Endothelial cell of umbilical vein (primary cell): ENCODE measurements around the gene ADGRG2. TPM values are rescaled to one million over a fixed set of nuclear protein-coding genes. Genes with fewer than 3 reads are reported as not detected.

Experiments
- BruUV-seq: library from RNA; stranded (reverse); fragments of 400-500 nt; replicated peaks from 2 replicates; lab custom pipeline; 2021; lab: Mats Ljungman, UMichigan
- CTCF ChIA-PET: fragments of 300-600, 350-600 bp; sonication (Branson Sonifier 250); formaldehyde crosslinking; loops from one replicate; lab custom pipeline; 2021; ENCODE audit warnings: antibody characterized with exemption, inconsistent platforms; lab: Charles Lee
- POLR2A ChIA-PET: fragments of 300-600, 350-600 bp; sonication (Branson Sonifier 250); formaldehyde crosslinking; loops from one replicate; lab custom pipeline; 2021; ENCODE audit warnings: antibody characterized with exemption, inconsistent platforms; lab: Charles Lee
- DNase-seq: peaks from one replicate; pipeline ENCODE4 v3.0.0-alpha.2; 2011; ENCODE audit warnings: low read depth, low spot score
- FAIRE-seq: peaks from 2 replicates; lab custom pipeline; 2011; peaks lifted over from hg19 to GRCh38; lab: Jason Lieb, UNC
- H2AFZ ChIP-seq: 2 replicates; pipeline ENCODE4 v1.6.0; 2012; ENCODE audit warnings: low read depth, low read length, control low read depth, inconsistent platforms
- H3K27ac ChIP-seq: 2 replicates; pipeline ENCODE4 v1.5.1; 2011; ENCODE audit warnings: low read depth, mild to moderate bottlenecking, control low read depth, low read length, moderate library complexity; ENCODE audit not compliant: insufficient read depth
- H3K27me3 ChIP-seq, 2 experiments: 2 replicates each; pipeline versions ENCODE4 v1.6.0 to v1.6.1; 2011; ENCODE audit warnings: low read length in 2 of 2, mixed read lengths in 1 of 2; ENCODE audit not compliant: control insufficient read depth in 2 of 2, insufficient read depth in 2 of 2
- H3K36me3 ChIP-seq, 2 experiments: 2 replicates in 1 of 2; 3 replicates in 1 of 2; pipeline ENCODE4 v1.5.1; 2011; ENCODE audit warnings: low read length in 2 of 2, mild to moderate bottlenecking in 1 of 2, moderate library complexity in 1 of 2; ENCODE audit not compliant: control insufficient read depth in 2 of 2, insufficient read depth in 2 of 2; ENCODE audit errors: extremely low read depth in 1 of 2
- H3K4me1 ChIP-seq: 3 replicates; pipeline ENCODE4 v1.5.1; 2011; ENCODE audit warnings: mild to moderate bottlenecking, low read length; ENCODE audit not compliant: control insufficient read depth, insufficient read depth; ENCODE audit errors: extremely low read depth
- H3K4me2 ChIP-seq: 2 replicates; pipeline ENCODE4 v1.6.1; 2011; ENCODE audit warnings: low read length, control low read depth, mixed read lengths; ENCODE audit not compliant: insufficient read depth
- H3K4me3 ChIP-seq, 3 experiments: fragments of 200-600 bp in 1 of 3; sonication (generic), shearing (Covaris generic) in 1 of 3; replicated peaks in 1 of 3; 2 replicates each; pipeline ENCODE4 v1.5.1; 2011 to 2016; ENCODE audit warnings: control low read depth in 3 of 3, low read length in 3 of 3, mild to moderate bottlenecking in 2 of 3, inconsistent platforms in 1 of 3, low read depth in 1 of 3, moderate library complexity in 1 of 3; ENCODE audit not compliant: insufficient read depth in 1 of 3
- H3K79me2 ChIP-seq: 2 replicates; pipeline ENCODE4 v1.6.0; 2012; ENCODE audit warnings: low read length, inconsistent platforms; ENCODE audit not compliant: control insufficient read depth, insufficient read depth
- H3K9ac ChIP-seq: replicated peaks from 2 replicates; pipeline ENCODE3; 2011; ENCODE audit warnings: low read length, control low read depth; ENCODE audit not compliant: insufficient read depth; ENCODE audit errors: extremely low read depth
- H3K9me1 ChIP-seq: replicated peaks from 3 replicates; pipeline ENCODE4 v1.6.0; 2011; ENCODE audit warnings: mild to moderate bottlenecking, low read length; ENCODE audit not compliant: control insufficient read depth, insufficient read depth; ENCODE audit errors: extremely low read depth
- H3K9me3 ChIP-seq: replicated peaks from 2 replicates; pipeline ENCODE4 v1.5.1; 2012; ENCODE audit warnings: low read length, inconsistent platforms; ENCODE audit not compliant: control insufficient read depth, insufficient read depth
- H4K20me1 ChIP-seq: replicated peaks from 2 replicates; pipeline ENCODE3; 2011; ENCODE audit warnings: mild to moderate bottlenecking, low read length; ENCODE audit not compliant: control insufficient read depth, insufficient read depth; ENCODE audit errors: extremely low read depth
- EZH2 ChIP-seq: IDR thresholded peaks from 2 replicates; pipeline ENCODE4 v1.6.1; 2012; ENCODE audit warnings: borderline replicate concordance, low read depth, mild to moderate bottlenecking, moderate library complexity, low read length, inconsistent platforms; ENCODE audit not compliant: severe bottlenecking
- FOS ChIP-seq: IDR thresholded peaks from 2 replicates; pipeline ENCODE4 v1.6.1; 2011; ENCODE audit warnings: mild to moderate bottlenecking, low read length, moderate library complexity, borderline replicate concordance; ENCODE audit not compliant: insufficient read depth
- GATA2 ChIP-seq: IDR thresholded peaks from 2 replicates; pipeline ENCODE4 v1.7.0; 2011; ENCODE audit warnings: low read depth, mild to moderate bottlenecking, moderate library complexity, mixed read lengths, low read length; ENCODE audit not compliant: insufficient read length, insufficient read depth
- JUN ChIP-seq: IDR thresholded peaks from 2 replicates; pipeline ENCODE4 v1.6.1; 2011; ENCODE audit warnings: borderline replicate concordance, low read depth; ENCODE audit not compliant: insufficient read length, insufficient read depth
- MYC ChIP-seq: IDR thresholded peaks from one replicate; pipeline ENCODE4 v1.6.1; 2011; ENCODE audit warnings: mild to moderate bottlenecking, low read depth, low read length
- POLR2A ChIP-seq: IDR thresholded peaks from 2 replicates; pipeline ENCODE4 v1.6.1; 2012; ENCODE audit warnings: low read depth, mild to moderate bottlenecking, control low read depth, low read length
- POLR2AphosphoS5 ChIP-seq: IDR thresholded peaks from 2 replicates; pipeline ENCODE4 v1.6.1; 2012; ENCODE audit warnings: low read depth, mild to moderate bottlenecking, control low read depth, low read length, moderate library complexity; ENCODE audit not compliant: insufficient read depth
- dilution Hi-C: fragments of 300-500 bp; cut with MboI; formaldehyde crosslinking; loops from one replicate; pipeline ENCODE4 v1.15.0; 2019; ENCODE audit warnings: low sequenced_read_pairs; ENCODE audit not compliant: extremely low pct_ligation_motif_present
- intact Hi-C: fragments of 100-400 bp; cut with micrococcal nuclease; formaldehyde crosslinking; loops from one replicate; pipeline ENCODE4 v1.10.0; 2022
- polyA plus RNA-seq, 4 experiments: library from polyadenylated mRNA; depleted of rRNA in 3 of 4; stranded (reverse) in 3 of 4; unstranded in 1 of 4; fragments of >200 nt; gene quantifications; 2 replicates each; pipeline versions ENCODE4 v1.2.1 to v1.2.3, GENCODE V29; 2011 to 2012; ENCODE audit warnings: missing spikeins in 1 of 4
- total RNA-seq: library from RNA; stranded (reverse); gene quantifications from 2 replicates; pipeline ENCODE4 v1.2.3, GENCODE V29; 2021
- TF ChIP-seq, protein P1 (sequence below): IDR thresholded peaks from 2 replicates; pipeline ENCODE4 v1.6.1; 2011; ENCODE audit not compliant: insufficient read depth, insufficient read length
- TF ChIP-seq, protein P2 (sequence below), 2 donors: IDR thresholded peaks; 1 replicate in 1 of 2; 2 replicates in 1 of 2; pipeline ENCODE4 v1.5.1; 2011; ENCODE audit warnings: low read length in 2 of 2, mild to moderate bottlenecking in 2 of 2, moderate library complexity in 2 of 2, control low read depth in 1 of 2, inconsistent platforms in 1 of 2, low read depth in 1 of 2; ENCODE audit not compliant: insufficient read depth in 1 of 2; ENCODE audit errors: extremely low read depth in 1 of 2

Gene ADGRG2
- total and polyA plus RNA-seq, 2 donors (not counting 3 experiments of a cell fraction or from before 2014, with no cell fraction given), result not detected

DNA sequence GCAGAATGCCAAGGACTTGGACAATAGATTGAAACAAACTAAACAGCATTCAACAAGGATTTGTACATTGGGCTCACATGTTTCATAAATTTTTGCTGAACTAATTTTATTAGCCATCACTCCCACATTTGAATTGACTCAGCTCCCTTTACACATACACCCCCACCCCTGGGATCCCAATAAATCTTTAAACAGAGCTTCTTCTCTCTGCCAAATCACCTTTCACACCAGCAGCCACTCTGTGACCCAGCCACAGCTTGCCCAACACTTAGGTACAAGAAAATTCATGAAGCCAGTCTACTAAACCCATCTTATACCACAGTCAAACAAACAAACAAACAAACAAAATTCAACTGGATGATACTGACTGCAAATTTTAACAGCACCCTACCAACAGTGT is 159.9 kb downstream of the ADGRG2 start:
- Histone ChIP-seq H3K4me2 (no peak overlapping the region), H3K9ac (no peak overlapping the region), H3K79me2 (no peaks in the 10 kb centered on the region), H3K27me3 (no peaks in the 10 kb centered on the region), H3K4me3 (no peak overlapping the region), H3K9me1 (no peaks in the 10 kb centered on the region), H3K4me1 (peaks cover 5% of the 10 kb centered on the region), H3K36me3 (no peaks in the 10 kb centered on the region), H2AFZ (no peak overlapping the region), H3K9me3 (no peaks in the 10 kb centered on the region), H3K27ac (no peak overlapping the region), H4K20me1 (no peaks in the 10 kb centered on the region)
- no peak for FAIRE-seq
- dilution Hi-C loops, result no loop called here
- POLR2A ChIA-PET, result no interaction called here
- CTCF ChIA-PET, result interaction anchor here (0.6 to 1.4 kb wide), 2 partner anchors 24 to 372 kb away, joined by 3 to 7 read pairs; no protein-coding TSS in a partner anchor
- TF ChIP-seq, protein P1, sequence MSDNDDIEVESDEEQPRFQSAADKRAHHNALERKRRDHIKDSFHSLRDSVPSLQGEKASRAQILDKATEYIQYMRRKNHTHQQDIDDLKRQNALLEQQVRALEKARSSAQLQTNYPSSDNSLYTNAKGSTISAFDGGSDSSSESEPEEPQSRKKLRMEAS, result no peak
- TF ChIP-seq, protein P2, sequence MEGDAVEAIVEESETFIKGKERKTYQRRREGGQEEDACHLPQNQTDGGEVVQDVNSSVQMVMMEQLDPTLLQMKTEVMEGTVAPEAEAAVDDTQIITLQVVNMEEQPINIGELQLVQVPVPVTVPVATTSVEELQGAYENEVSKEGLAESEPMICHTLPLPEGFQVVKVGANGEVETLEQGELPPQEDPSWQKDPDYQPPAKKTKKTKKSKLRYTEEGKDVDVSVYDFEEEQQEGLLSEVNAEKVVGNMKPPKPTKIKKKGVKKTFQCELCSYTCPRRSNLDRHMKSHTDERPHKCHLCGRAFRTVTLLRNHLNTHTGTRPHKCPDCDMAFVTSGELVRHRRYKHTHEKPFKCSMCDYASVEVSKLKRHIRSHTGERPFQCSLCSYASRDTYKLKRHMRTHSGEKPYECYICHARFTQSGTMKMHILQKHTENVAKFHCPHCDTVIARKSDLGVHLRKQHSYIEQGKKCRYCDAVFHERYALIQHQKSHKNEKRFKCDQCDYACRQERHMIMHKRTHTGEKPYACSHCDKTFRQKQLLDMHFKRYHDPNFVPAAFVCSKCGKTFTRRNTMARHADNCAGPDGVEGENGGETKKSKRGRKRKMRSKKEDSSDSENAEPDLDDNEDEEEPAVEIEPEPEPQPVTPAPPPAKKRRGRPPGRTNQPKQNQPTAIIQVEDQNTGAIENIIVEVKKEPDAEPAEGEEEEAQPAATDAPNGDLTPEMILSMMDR (IDR thresholded peaks at IDR 0.05; ENCODE audit: extremely low read depth in 1 of 2, insufficient read depth in 1 of 2, low read depth in 1 of 2, low read length in 2 of 2), result no peak
- no peak for TF ChIP-seq POLR2A
- no peak for TF ChIP-seq GATA2
- no peak for TF ChIP-seq FOS
- no peak for TF ChIP-seq MYC
- TF ChIP-seq EZH2, result no peak
- TF ChIP-seq POLR2AphosphoS5, result no peak
- no peak for TF ChIP-seq JUN
- intact Hi-C loops, result no loop called here
- BruUV-seq, result no TSS peak
- DNase-seq, result no peak
